ENCODE results near the gene RABGAP1L. TPM values are rescaled to one million over a fixed set of nuclear protein-coding genes. Genes with fewer than 3 reads are reported as not detected.
A peak's percentile ranks its signal among the peaks of the same experiment; 100 is the strongest.
"Not testable (repeated sequence)": the region's sequence is repeated elsewhere in the genome, so short reads cannot be mapped to it uniquely, and the experiment has no call there.

Gene RABGAP1L
- polyA plus RNA-seq, 4 donors, result 21.6 to 29.8 (median 29.6) TPM

DNA sequence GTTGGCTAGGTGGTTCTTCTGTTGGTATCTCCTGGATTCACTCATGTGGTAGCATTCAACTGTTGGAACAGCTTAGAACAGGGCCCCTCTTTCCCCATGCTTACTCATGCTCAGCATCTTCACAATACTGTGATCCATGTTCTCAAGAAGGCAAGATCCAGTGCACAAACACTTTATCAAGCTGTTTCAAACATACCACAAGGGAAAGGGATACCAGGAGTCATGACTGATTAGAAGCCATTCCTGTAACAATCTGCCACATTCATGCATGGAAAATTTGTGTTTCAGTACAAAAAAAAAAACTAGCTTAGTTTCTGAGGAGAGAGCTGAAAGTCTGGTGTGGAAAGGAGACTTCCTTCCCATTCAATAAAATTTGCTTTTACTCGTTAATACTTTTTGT, 670.7 kb downstream of the RABGAP1L start:
- no peak for DNase-seq (ENCODE audit: low read depth in 4 of 4, low spot score in 3 of 4)

DNA sequence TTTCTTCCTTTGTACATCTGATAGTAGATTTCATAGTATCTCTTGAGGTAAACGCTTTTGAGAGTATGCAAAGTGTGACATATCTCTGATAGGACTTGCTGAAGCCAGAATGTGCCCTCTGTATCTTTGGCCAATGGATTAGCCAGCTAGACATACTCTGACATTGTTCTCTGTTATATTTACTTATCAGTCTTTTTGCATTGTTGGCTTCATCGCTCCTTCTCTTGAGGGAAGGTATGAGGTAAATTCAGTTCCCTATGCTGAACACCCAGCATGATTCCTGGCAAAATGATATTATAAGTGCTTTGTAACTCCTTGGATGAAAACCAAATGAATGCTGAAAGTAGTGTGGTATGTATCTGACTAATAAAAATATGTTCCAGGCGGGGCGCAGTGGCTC, 677.2 kb downstream of the RABGAP1L start:
- no peak for DNase-seq (ENCODE audit: low read depth in 4 of 4, low spot score in 3 of 4)

DNA sequence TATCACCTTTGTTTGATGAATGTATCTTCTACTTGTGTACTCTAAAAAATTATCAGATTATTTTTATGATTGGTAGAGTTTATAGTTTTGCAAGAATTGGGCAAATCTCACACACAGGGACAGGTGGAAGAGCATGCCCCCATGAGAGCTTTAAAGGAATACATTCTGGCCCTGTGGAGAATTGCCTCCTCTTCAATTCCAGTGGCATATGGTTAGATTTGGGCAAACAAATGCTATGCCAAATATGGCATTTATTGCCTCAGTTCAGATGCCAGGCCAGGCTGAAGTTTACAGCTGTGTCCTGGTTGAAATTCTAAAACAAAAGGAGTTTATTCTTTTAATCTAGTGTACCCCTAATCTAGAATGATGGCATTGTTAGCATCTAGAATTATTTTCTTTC, 678.1 kb downstream of the RABGAP1L start:
- no peak for DNase-seq (ENCODE audit: low read depth in 4 of 4, low spot score in 3 of 4)

DNA sequence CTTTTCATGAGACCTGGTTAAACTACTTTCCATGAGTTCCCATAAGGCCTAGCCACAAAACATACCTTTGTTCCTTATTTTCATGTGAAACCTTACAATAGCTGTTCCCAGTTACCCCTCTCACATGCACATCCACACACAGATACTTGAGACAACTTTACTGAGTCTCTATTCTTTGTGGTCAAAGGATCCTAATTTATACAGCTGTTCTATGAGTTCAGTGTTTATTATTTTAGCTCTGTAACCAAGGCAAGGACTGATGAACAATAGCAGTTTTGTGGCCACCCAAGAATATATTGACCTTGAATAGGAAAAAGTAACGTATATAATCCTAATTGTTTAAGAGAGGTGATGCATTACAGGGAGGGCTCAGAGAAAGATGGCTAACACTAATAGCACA, 679.9 kb downstream of the RABGAP1L start:
- no peak for DNase-seq (ENCODE audit: low read depth in 4 of 4, low spot score in 3 of 4)

DNA sequence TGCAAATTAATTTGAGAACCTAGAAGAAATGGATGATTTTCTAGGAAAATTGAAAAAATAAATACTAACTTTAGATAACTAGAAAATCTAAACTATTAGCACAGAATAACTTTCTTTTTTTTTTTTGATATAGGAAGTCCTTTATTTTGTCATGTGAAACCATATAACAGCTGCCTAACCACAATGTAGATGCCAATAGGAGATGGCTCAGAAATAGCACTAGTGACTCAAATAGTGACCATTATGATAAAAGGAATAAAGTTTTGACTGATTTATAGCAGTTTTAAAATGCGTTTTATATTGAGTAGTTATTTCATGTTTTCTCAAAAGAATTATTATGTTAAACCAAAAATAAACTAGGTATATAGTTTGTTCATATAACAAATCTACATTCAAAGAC, 682.4 kb downstream of the RABGAP1L start:
- no peak for DNase-seq (ENCODE audit: low read depth in 4 of 4, low spot score in 3 of 4)

DNA sequence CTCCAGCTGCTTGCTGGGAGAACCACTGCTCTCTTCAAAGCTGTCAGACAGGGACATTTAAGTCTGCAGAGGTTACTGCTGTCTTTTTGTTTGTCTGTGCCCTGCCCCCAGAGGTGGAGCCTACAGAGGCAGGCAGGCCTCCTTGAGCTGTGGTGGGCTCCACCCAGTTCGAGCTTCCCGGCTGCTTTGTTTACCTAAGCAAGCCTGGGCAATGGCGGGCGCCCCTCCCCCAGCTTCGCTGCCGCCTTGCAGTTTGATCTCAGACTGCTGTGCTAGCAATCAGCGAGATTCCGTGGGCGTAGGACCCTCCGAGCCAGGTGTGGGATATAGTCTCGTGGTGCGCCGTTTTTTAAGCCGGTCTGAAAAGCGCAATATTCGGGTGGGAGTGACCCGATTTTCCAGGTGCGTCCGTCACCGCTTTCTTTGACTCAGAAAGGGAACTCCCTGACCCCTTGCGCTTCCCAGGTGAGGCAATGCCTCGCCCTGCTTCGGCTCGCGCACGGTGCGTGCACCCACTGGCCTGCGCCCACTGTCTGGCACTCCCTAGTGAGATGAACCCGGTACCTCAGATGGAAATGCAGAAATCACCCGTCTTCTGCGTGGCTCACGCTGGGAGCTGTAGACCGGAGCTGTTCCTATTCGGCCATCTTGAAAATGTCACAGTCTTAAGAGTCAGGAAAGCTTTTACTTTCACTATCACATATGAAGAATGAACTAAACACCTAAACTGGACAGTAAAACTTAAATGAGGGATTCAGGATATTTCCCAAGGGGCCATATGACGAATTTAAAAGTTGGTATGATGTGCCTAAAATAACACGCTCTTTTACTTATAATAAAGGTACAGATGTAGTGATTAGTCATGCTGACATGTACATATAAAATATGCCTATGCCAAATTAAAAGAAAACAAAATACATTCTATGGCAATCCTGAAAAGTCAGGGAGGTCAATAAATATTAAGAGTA, 689.6 kb downstream of the RABGAP1L start:
- not testable (repeated sequence) for DNase-seq (ENCODE audit: low read depth in 4 of 4, low spot score in 3 of 4)

DNA sequence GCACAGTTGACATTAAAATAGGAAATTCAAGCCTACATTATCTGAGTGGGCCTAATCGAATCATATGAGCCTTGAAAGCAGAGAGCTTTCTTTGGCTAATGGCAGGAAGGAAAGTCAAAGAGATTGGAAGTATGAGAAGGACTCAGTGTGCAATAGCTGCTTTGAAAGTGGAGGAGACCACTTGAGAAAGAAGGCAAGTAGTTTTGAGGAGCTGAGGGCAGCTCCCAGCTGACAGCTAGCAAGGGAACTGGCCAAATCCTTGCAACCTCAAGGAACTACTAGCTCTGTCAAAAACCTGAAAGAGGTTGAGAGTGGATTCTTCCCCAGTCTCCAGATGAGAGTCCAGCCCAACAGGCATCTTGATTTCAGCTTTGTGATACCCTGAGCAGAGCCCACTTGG, 691.4 kb downstream of the RABGAP1L start:
- no peak for DNase-seq (ENCODE audit: low read depth in 4 of 4, low spot score in 3 of 4)

DNA sequence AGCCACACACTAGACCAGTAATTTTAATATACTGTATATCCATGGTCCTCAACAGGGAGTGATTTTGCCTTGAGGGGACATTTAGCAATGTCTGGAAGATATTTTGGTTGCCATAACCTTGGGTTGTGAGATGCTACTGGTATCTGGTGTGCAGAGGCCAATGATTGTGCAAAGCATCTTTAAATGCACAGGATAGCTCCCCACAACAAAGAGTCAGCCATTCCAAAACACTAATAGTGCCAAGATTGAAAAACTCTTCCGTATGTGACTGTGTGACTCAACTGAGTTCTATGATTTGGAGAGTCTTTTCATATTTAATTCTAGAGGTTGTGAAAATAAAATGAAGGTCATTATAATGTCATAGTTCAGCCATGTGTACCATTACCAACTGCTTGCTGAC, 699.0 kb downstream of the RABGAP1L start:
- no peak for DNase-seq (ENCODE audit: low read depth in 4 of 4, low spot score in 3 of 4)

DNA sequence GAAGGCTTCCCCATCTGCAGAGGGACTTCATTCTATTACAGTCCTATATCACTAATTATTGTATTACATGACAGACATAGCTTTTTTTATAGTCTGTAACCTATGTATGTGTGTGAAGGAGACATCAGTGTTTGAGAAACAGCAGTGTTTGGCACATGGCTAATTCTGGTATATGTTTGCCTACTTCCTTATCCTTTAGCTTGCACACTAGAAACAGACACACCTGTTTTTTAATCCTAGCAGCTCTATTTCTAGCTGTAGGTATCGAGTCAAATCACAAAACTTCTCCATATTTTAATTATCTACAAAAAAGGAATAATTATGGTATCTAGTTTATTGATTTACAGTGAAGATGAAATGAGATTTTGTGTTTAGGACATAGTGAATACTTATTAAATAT, 711.0 kb downstream of the RABGAP1L start:
- DNase-seq (ENCODE audit: low read depth in 4 of 4, low spot score in 3 of 4), result no peak

DNA sequence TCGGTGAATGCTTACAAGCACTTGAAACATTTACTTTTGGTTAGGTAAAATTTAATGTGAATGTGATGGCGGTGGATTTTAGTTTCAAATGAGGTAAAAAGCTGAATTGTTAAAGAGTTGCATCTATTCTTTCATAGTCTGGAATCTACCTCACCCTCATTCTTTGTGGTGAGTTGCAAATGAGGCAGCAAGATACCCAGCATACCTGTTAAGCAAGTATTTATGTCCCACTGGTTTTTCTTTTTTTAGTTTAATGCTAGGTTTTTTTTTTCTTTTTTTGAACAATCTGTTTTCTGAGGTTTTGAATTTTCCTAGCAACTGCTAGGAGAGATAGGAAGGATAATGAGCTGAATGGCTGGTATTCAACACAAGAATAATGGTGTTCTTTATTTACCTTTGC, 712.6 kb downstream of the RABGAP1L start:
- no peak for DNase-seq (ENCODE audit: low read depth in 4 of 4, low spot score in 3 of 4)

DNA sequence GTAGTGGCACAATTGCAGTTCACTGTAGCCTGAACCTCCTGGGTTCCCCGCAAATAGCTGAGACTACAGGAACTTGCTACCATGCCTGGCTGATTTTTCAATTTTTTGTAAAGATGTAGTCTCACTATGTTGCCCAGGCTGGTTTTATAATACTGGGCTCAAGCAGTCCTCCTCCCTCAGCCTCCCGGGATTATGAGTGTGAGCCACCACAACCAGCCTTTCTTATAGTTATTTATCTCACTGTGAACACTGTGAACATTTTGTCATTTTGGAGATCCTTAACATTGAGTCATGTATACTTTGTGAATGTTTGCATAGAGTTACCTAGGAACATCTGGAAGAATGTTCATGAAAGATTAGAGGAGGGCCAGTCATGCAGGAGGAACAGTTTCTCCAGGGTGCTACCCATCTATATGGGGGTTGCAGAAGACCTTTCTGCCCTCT, 713.3 kb downstream of the RABGAP1L start:
- no peak for DNase-seq (ENCODE audit: low read depth in 4 of 4, low spot score in 3 of 4)

DNA sequence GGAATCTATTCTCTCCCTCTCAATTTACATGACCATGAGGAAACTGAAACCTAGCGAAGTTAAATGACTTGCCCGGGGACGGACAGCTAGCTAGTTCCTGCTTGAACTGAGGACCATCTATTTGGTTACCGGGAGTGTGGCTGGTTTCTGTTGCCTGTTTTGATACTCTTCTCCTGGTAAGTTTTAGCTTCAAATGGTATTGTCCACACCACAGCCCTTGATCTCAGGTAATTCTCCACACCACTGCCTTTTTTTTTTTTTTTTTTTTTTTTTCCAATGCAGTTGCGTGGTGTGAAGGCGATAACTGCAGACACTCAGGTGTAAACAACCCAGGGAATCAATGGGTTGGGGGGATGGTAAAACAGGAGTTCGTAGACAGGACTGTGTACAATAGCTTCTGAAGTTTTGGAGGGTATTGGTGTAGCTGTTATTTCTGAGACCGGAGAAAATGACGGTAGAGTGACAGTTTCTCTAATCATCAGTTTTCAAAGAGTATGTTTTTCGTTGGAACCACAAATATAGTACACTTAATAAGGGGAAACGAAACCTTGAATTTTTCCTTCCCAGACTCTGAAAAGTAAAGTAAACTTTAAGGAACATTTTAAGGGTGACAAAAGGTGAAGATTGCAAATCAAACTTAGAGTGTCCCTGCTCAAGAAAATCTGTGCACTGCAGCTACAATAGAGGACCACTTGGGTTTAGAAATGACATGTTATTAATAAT, 715.2 kb downstream of the RABGAP1L start:
- no peak for DNase-seq (ENCODE audit: low read depth in 4 of 4, low spot score in 3 of 4)

DNA sequence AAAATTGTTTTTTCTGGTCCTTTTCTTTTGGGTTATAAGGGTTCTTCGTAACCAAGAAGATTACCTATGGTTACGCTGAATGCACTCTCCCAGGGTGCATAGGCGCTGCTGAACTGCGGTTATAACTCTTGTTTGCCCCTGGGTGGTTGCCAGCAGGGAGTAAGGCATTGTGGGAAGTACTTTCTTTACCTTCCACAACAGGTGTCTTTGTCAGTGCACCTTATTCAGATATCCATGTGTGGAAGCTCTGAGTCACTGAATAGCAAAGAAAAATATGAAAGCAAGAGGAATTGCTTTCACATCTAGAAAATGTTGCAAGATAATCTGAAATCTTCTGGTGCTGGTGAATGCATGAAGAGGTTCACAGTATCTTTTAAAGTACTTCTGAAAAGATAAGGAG, 716.0 kb downstream of the RABGAP1L start:
- peak in 1 of 4 donors; percentile 15 for DNase-seq (ENCODE audit: low read depth in 4 of 4, low spot score in 3 of 4)

DNA sequence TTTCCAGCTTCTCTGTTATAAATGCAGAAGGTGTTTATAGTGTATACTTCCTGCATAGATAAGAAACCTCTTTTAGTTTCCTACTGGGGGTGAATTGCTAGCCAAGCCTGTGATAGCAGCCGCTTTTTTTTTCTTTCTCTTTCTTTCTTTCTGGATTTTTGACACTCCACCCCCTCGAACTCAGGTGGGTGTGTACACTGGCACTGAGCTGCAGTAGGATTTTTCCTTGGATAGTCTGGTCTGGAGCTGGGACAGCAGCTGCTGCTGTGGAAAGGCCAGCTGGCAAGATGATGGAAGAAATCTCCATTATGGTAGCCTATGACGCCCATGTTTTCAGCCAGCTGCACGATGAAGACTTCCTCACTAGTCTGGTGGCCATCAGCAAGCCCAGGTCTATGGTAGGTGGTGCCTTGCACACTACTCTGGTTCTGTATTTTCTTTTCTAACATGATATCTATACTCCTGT, 717.9 kb downstream of the RABGAP1L start:
- no peak for DNase-seq (ENCODE audit: low read depth in 4 of 4, low spot score in 3 of 4)

DNA sequence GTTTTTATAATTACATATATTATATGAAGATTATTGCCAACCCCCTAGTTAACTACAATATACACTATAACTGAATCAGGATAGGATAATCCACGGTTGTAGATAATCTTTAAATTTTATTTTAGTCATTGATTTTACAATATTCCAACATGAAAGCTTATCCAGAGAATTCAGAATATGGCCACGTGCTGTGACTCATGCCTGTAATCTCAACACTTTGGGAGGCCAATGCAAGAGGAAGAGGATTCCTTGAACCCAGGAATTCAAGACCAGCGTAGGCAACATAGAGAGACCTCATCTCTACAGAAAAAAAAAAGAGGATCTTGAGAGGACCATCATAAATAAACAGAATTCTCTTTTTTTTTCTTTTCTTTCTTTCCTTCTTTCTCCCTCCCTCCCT, 720.9 kb downstream of the RABGAP1L start:
- no peak for DNase-seq (ENCODE audit: low read depth in 4 of 4, low spot score in 3 of 4)

DNA sequence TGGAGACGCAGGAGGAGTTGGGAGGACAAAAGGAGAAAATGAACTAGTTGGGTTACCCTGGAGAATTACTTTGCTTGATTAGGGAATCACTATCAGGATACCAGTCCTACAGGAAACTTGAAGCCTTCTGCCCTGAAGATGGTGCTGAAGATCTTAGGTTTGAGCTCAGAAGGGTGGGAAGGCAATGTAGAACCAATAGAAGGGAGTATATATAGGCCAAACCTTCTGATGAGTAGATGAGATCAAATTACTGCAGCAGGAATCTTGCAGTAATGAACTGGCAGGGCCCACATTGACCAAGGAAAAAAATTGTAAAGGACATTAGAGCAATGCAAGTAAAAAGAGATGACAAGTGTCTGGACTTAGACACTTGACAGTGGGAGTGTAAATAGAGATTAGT, 724.1 kb downstream of the RABGAP1L start:
- DNase-seq (ENCODE audit: low read depth in 4 of 4, low spot score in 3 of 4), result no peak

DNA sequence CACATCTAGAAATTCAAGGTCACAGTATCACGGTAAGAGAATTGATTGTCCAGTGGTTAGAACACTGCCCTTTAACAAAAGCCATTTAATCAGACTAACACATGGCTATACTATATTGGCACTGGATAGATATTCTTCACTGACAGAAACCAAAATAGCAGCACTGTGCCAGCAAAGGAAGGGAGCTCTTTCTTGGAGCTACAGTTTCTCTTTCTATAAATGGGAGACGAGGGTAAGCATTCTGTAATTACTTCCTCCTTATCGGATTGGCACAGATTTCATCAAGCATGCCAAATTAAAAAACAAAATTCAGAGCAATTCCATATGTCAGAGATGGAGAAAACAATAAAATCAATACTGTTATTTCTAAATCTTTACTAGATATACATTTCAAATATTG, 724.7 kb downstream of the RABGAP1L start:
- no peak for DNase-seq (ENCODE audit: low read depth in 4 of 4, low spot score in 3 of 4)

DNA sequence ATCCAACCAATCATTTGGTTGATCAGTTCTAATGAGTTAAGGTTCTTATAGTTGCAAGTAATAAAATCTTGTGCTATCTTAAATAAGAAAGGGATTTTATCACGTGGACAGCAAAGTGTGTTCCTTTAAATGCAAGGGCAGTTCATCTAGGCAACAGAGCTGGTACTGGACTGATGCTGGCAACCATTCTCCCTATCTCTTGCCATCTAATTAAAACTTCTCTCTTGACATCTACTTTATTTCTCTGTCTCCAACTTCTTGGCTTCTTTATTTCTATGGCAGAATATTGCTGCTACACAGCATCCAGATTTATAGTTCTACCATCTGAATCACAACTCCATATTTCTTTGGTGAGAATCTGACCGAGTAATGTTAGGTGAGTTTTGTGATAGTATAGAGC, 725.2 kb downstream of the RABGAP1L start:
- DNase-seq (ENCODE audit: low read depth in 4 of 4, low spot score in 3 of 4), result no peak

DNA sequence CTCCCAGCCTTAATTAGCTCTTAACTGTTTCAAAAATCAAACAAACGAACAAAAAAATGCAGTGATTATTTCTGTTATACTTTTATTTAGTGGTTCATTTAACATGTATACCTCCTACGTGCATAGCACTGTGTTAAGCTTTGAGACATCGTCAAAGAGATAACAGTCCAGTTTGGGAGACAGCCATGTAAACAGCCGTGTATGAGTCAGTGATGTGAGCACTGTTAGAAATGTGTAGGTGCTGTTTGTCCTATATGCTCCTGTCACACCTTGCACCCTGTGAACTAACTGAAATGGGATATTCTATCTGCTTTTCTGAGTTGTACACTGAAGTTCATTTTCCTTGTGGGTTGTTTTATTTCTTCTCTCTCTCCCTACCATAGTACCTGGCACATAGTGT, 730.7 kb downstream of the RABGAP1L start:
- no peak for DNase-seq (ENCODE audit: low read depth in 4 of 4, low spot score in 3 of 4)

DNA sequence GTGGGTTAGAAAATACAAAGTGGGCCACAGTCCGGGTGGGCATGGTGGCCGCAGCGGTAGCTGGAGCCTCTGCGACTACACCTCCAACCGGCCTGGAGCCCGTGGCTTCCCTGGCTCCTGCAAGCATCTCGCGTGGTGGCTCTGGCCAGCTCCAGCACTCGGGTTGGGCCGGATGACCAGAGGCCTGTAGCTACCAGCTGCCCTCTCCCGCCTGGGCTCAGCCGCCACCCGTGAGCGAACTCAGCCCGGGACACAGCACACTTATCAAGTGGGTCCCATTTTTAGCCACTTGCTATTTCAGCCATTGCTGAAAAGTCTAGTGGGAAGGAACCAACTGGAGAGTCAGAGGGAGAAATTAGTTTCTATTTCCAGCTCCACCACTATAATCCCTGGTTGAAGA, 732.7 kb downstream of the RABGAP1L start:
- DNase-seq (ENCODE audit: low read depth in 4 of 4, low spot score in 3 of 4), result no peak

DNA sequence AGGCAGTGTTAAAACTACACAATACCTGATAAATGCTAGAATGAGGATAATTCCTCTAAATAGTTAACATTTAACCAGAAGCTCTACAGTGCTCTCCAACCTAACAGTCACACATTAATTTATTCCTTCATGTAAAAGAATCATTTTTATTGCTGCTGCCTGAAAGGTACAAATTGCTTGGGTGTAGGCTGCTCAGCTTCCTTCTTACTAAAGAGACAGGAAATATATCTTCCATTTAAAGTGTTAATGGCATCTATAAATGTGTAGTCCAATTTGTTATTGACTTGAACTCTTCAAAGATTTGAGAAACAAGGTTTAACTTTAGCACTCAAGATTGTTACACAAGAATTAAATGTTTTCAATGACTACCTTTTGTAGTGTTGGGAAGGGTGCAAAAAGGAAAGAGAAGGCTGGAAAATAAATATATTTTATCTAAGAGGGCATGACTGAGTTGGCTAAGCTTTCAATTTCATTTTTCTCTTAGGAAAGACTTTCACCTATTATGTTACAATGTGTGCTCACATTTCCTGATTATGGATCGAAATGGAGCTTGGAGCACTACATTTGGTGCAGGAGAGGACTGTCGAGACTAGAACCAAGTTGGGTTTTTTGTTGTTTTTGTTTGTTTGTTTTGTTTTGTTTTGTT, 734.9 kb downstream of the RABGAP1L start:
- DNase-seq (ENCODE audit: low read depth in 4 of 4, low spot score in 3 of 4), result no peak
